Ovary (tissue), 9 donors: ENCODE data around the gene KIAA1191. TPM values are rescaled to one million over a fixed set of nuclear protein-coding genes. Genes with fewer than 3 reads are reported as not detected.

Source experiments
- DNase-seq, 5 donors: peaks; one replicate each; pipeline ENCODE4 v3.0.0-alpha.2; 2019 to 2020
- H3K27ac ChIP-seq, 2 donors: fragments of 200-600 bp; one replicate each; pipeline versions ENCODE4 v1.5.1 to v1.8.0; 2019 to 2022
- H3K27me3 ChIP-seq: fragments of 200-600 bp; one replicate; pipeline ENCODE4 v1.8.0; 2022
- H3K36me3 ChIP-seq: fragments of 200-600 bp; sonication (generic); one replicate; pipeline ENCODE4 v1.5.1; 2019
- H3K4me1 ChIP-seq: one replicate; pipeline ENCODE4 v1.8.1; 2013; ENCODE audit warnings: mild to moderate bottlenecking, moderate library complexity; ENCODE audit not compliant: insufficient read depth
- H3K4me3 ChIP-seq: fragments of 200-600 bp; sonication (generic); one replicate; pipeline ENCODE4 v1.5.1; 2017
- H3K9me3 ChIP-seq, 2 donors: fragments of 200-600 bp in 1 of 2; sonication (generic) in 1 of 2; one replicate each; pipeline versions ENCODE4 v1.5.1 to v1.8.1; 2013 to 2019; ENCODE audit warnings: mild to moderate bottlenecking in 1 of 2, moderate library complexity in 1 of 2
- CTCF ChIP-seq, 3 donors: fragments of 450-650 bp in 2 of 3; fragments of 200-600 bp in 1 of 3; IDR thresholded peaks; one replicate each; pipeline versions ENCODE4 v1.5.1 to v1.8.0; 2016 to 2022; ENCODE audit warnings: antibody characterized with exemption in 3 of 3, mild to moderate bottlenecking in 1 of 3
- EP300 ChIP-seq: sonication (generic); formaldehyde crosslinking; IDR thresholded peaks from one replicate; pipeline ENCODE4 v1.6.1; 2017; ENCODE audit warnings: antibody characterized with exemption
- POLR2A ChIP-seq: fragments of 450-650 bp; IDR thresholded peaks from one replicate; pipeline ENCODE4 v1.6.1; 2017; ENCODE audit warnings: antibody characterized with exemption, mild to moderate bottlenecking, moderate library complexity
- WGBS, 3 donors: extraction: QIAGEN DNeasy Blood & Tissue Kit in 1 of 3; methylation state at CpG; one replicate each; pipeline versions ENCODE4 v1.1.5 to v1.1.7; 2013 to 2017; 5-methylcytosine and 5-hydroxymethylcytosine counted together
- intact Hi-C, 4 donors: fragments of 100-400 bp; cut with DNase I; formaldehyde crosslinking; loops; one replicate each; pipeline versions ENCODE4 v1.11.0 to v1.15.1; 2022 to 2023
- polyA plus RNA-seq, 2 donors: library from polyadenylated mRNA; stranded (reverse); fragments of 200-250 nt in 1 of 2; fragments of 350-450 nt in 1 of 2; fragmentation: Illumina TruSeq in 1 of 2; extraction: RNeasy Lipid Tissue Mini Kit (QIAGEN cat#74804) in 1 of 2; gene quantifications; one replicate each; pipeline ENCODE4 v1.2.3, GENCODE V29; 2013 to 2014
- total RNA-seq, 7 donors: library from RNA; depleted of rRNA in 2 of 7; stranded (reverse); fragments of >200 nt in 2 of 7; fragmentation: NEBNext Ultra II Directional in 3 of 7; extraction: Animal tissue kit (Norgen Biotek cat#: 25700) in 3 of 7; gene quantifications; one replicate each; pipeline versions ENCODE4 v1.1.0 to v1.2.4, GENCODE V29; 2016 to 2023
- donor health status: DM: no; HTN: no; CAD: no; lungs with moderate emphysema.
- donor health status: DM: no; HTN: no; CAD: no.
- donor health status: Bipolar disorder and iron deficiency.
- donor health status: DM: yes; HTN: yes; CAD: no.
- donor health status: DM: no; HTN: no; CAD: no.
- donor health status: DM: yes; HTN: yes; CAD: no.

The KIAA1191 gene
- total and polyA plus RNA-seq, 9 donors = 87.5 to 166 (median 116) TPM

DNA sequence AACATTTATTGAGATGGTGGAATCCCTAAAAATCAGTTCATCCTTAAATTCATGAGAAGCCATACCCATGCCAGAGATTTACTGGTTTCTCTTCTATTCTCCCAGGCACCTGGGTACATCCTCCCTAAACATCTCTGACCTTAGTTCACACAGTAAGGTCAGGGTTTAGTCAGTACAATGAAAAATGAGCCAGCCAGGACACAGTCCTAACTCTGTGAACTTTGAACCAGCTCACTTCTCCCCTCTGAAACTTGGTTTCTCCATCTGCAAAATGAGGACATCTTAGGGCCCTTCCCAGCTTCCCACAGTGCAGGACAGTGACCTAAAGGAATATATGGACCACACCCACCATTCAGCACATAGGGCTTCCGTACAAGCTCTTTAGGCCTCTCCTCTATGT lies 24.9 kb upstream of the KIAA1191 start:
- Histone ChIP-seq H3K4me3 (no peak overlapping the region), H3K27me3 (no peaks in the 10 kb centered on the region), H3K4me1 (peaks cover 7% of the 10 kb centered on the region), H3K36me3 (no peaks in the 10 kb centered on the region), H3K27ac (no peak overlapping the region), H3K9me3 (no peaks in the 10 kb centered on the region)
- DNase-seq = no peak
- WGBS, 3 donors = 67 to 83% (median 73%) methylated on average over 1 of the region's 1 CpG
- TF ChIP-seq CTCF (IDR thresholded peaks at IDR 0.05) = no peak
- no peak for TF ChIP-seq POLR2A
- no peak for TF ChIP-seq EP300
- intact Hi-C loops = no loop called here

GRCh38 chr5:176384991-176385390 lies 23.4 kb upstream of the KIAA1191 start:
- H3K4me3 ChIP-seq = no peak overlapping the region

GRCh38 chr5:176384366-176384930 lies 22.9 kb upstream of the KIAA1191 start:
- Histone ChIP-seq H3K4me3 (no peak overlapping the region), H3K27me3 (no peaks in the 10 kb centered on the region), H3K4me1 (peaks cover 5% of the 10 kb centered on the region), H3K9me3 (no peaks in the 10 kb centered on the region), H3K36me3 (no peaks in the 10 kb centered on the region), H3K27ac (no peak overlapping the region)
- 76 to 91% (median 83%) methylated on average over 8 of the region's 8 CpGs for WGBS, 3 donors
- intact Hi-C loops = no loop called here
- TF ChIP-seq CTCF (IDR thresholded peaks at IDR 0.05) (no peak), POLR2A (no peak), EP300 (no peak)
- DNase-seq = no peak

More at GRCh38 chr5:176384991-176385390, 23.4 kb upstream of the KIAA1191 start:
- DNase-seq = no peak
- no peaks in the 10 kb centered on the region for H3K36me3 ChIP-seq
- no peak for TF ChIP-seq EP300
- no peak for TF ChIP-seq CTCF (IDR thresholded peaks at IDR 0.05)
- no peak for TF ChIP-seq POLR2A
- H3K4me1 ChIP-seq = peaks cover 7% of the 10 kb centered on the region
- no peak overlapping the region for H3K27ac ChIP-seq
- intact Hi-C loops = no loop called here
- no peaks in the 10 kb centered on the region for H3K9me3 ChIP-seq
- WGBS, 3 donors = 80 to 92% (median 85%) methylated on average over 12 of the region's 12 CpGs
- H3K27me3 ChIP-seq = no peaks in the 10 kb centered on the region

GRCh38 chr5:176383961-176384360 lies 22.4 kb upstream of the KIAA1191 start:
- Histone ChIP-seq H3K4me1 (peaks cover 5% of the 10 kb centered on the region), H3K27ac (no peak overlapping the region), H3K4me3 (no peak overlapping the region), H3K9me3 (no peaks in the 10 kb centered on the region), H3K27me3 (no peaks in the 10 kb centered on the region), H3K36me3 (no peaks in the 10 kb centered on the region)
- WGBS, 3 donors = 72 to 80% (median 77%) methylated on average over 9 of the region's 9 CpGs
- intact Hi-C loops = no loop called here
- TF ChIP-seq CTCF (IDR thresholded peaks at IDR 0.05) (no peak), POLR2A (no peak), EP300 (no peak)
- peak in 1 of 5 donors; percentile 6 for DNase-seq
